Ishikawa (cell line): Measurements from ENCODE around the gene GCDH.

Experiments
- CREB1 ChIP-seq: IDR thresholded peaks from 2 replicates; pipeline ENCODE4 v1.6.1; 2012; ENCODE audit warnings: low read depth
- EGR1 ChIP-seq: IDR thresholded peaks from 2 replicates; pipeline ENCODE4 v1.6.1; 2012
- EP300 ChIP-seq: IDR thresholded peaks from 2 replicates; pipeline ENCODE4 v1.6.1; 2012; ENCODE audit warnings: borderline replicate concordance
- FOXM1 ChIP-seq: IDR thresholded peaks from 2 replicates; pipeline ENCODE4 v1.6.1; 2012; ENCODE audit warnings: low read depth, borderline replicate concordance
- MAX ChIP-seq: IDR thresholded peaks from 2 replicates; pipeline ENCODE4 v1.6.1; 2012
- RAD21 ChIP-seq: IDR thresholded peaks from 2 replicates; pipeline ENCODE4 v1.6.1; 2012; ENCODE audit warnings: low read depth
- REST ChIP-seq: IDR thresholded peaks from 2 replicates; pipeline ENCODE4 v1.6.1; 2012; ENCODE audit warnings: low read depth, mild to moderate bottlenecking
- TAF1 ChIP-seq: IDR thresholded peaks from 2 replicates; pipeline ENCODE4 v1.6.1; 2012; ENCODE audit warnings: low read depth, mild to moderate bottlenecking
- TCF12 ChIP-seq: IDR thresholded peaks from 2 replicates; pipeline ENCODE4 v1.6.1; 2012; ENCODE audit warnings: low read depth
- USF1 ChIP-seq: IDR thresholded peaks from 2 replicates; pipeline ENCODE4 v1.6.1; 2012
- YY1 ChIP-seq: IDR thresholded peaks from 2 replicates; pipeline ENCODE4 v1.6.1; 2012; ENCODE audit warnings: low read depth
- ZBTB7A ChIP-seq: IDR thresholded peaks from 2 replicates; pipeline ENCODE4 v1.6.1; 2012; ENCODE audit warnings: low read depth

The GCDH gene

GRCh38 chr19:12946092-12946721, 55.2 kb downstream of the GCDH start:
- TF ChIP-seq TAF1 (peak; percentile 38; the same call in 1 of the 2 replicates), ZBTB7A (peak; percentile 77; the same call in 1 of the 2 replicates), TCF12 (no peak), YY1 (no peak)

- TF ChIP-seq REST (no peak), MAX (no peak), CREB1 (no peak), RAD21 (no peak)
These were observed 56.0 kb downstream of the GCDH start for GRCh38 chr19:12946731-12947496.

GRCh38 chr19:12947702-12948611, 57.0 kb downstream of the GCDH start:
- TF ChIP-seq MAX, result no peak
- no peak for TF ChIP-seq USF1
- TF ChIP-seq TCF12, result no peak
- no peak for TF ChIP-seq EP300
- TF ChIP-seq FOXM1, result no peak
- no peak for TF ChIP-seq RAD21
- TF ChIP-seq TAF1, result no peak

GRCh38 chr19:12948612-12949362, 57.8 kb downstream of the GCDH start:
- TF ChIP-seq TCF12 (peak; percentile 32; the same call in 1 of the 2 replicates), EGR1 (no peak), EP300 (peak; percentile 14; the same call in 1 of the 2 replicates)
